GM13977 (cell line): ENCODE data around the gene CLEC4C.
"Not testable (repeated sequence)": the region's sequence is repeated elsewhere in the genome, so short reads cannot be mapped to it uniquely, and the experiment has no call there.

Experiments used
- DNase-seq: peaks from one replicate; pipeline ENCODE4 v3.0.0; 2012; ENCODE audit warnings: low spot score
- CTCF ChIP-seq: IDR thresholded peaks from 2 replicates; pipeline ENCODE4 v1.5.1; 2012; ENCODE audit warnings: mild to moderate bottlenecking, control low read depth; ENCODE audit not compliant: insufficient read depth; ENCODE audit errors: extremely low read depth, missing control alignments
- in situ Hi-C: fragments of 300-500 bp; cut with MboI; formaldehyde crosslinking; loops from one replicate; pipeline ENCODE4 v1.12.0; 2022; ENCODE audit warnings: low sequenced_read_pairs, low pct_unique_long_range_greater_than_20kb, mixed read lengths, inconsistent platforms; ENCODE audit not compliant: unreplicated experiment

Gene CLEC4C

GRCh38 chr12:7782055-7782454 is 34.9 kb upstream of the CLEC4C start:
- no peak for DNase-seq
- in situ Hi-C loops, result no loop called here
- TF ChIP-seq CTCF, result no peak

GRCh38 chr12:7781274-7781673 is 34.1 kb upstream of the CLEC4C start:
- in situ Hi-C loops, result no loop called here
- DNase-seq, result no peak
- TF ChIP-seq CTCF, result no peak

GRCh38 chr12:7769999-7770398 is 22.8 kb upstream of the CLEC4C start:
- DNase-seq, result no peak
- in situ Hi-C loops, result no loop called here
- TF ChIP-seq CTCF, result no peak

GRCh38 chr12:7758766-7759140 is 11.6 kb upstream of the CLEC4C start:
- no peak for DNase-seq
- in situ Hi-C loops, result no loop called here

GRCh38 chr12:7756993-7757392 is 9.8 kb upstream of the CLEC4C start:
- no peak for TF ChIP-seq CTCF
- DNase-seq, result no peak
- in situ Hi-C loops, result no loop called here

More at GRCh38 chr12:7758766-7759140, 11.6 kb upstream of the CLEC4C start:
- no peak for TF ChIP-seq CTCF

GRCh38 chr12:7755668-7756067 is 8.5 kb upstream of the CLEC4C start:
- in situ Hi-C loops, DNase-seq: not testable (repeated sequence)

GRCh38 chr12:7751941-7752922 is 5.1 kb upstream of the CLEC4C start:
- DNase-seq, in situ Hi-C loops: not testable (repeated sequence)
